GM03348 (cell line): ENCODE measurements around the gene GUCY2F.
A peak's percentile ranks its signal among the peaks of the same experiment; 100 is the strongest.

Experiments
- DNase-seq: peaks from one replicate; pipeline ENCODE4 v3.0.0; 2012; ENCODE audit warnings: low spot score

Gene GUCY2F

GRCh38 chrX:109393859-109394258 lies 88.0 kb downstream of the GUCY2F start:
- DNase-seq, result no peak

GRCh38 chrX:109392895-109393294 lies 89.0 kb downstream of the GUCY2F start:
- DNase-seq, result no peak

- no peak for DNase-seq
Observed at GRCh38 chrX:109390556-109390955, 91.3 kb downstream of the GUCY2F start.

- no peak for DNase-seq
Observed at GRCh38 chrX:109389917-109390316, 92.0 kb downstream of the GUCY2F start.

- no peak for DNase-seq
Observed at GRCh38 chrX:109384699-109385098, 97.2 kb downstream of the GUCY2F start.

- DNase-seq, result no peak
Observed at GRCh38 chrX:109382332-109382731, 99.6 kb downstream of the GUCY2F start.

GRCh38 chrX:109378281-109378680 lies 103.6 kb downstream of the GUCY2F start:
- no peak for DNase-seq

- DNase-seq, result no peak
Observed at GRCh38 chrX:109374262-109374960, 107.5 kb downstream of the GUCY2F start.

- DNase-seq, result no peak
Observed at GRCh38 chrX:109373468-109373867, 108.4 kb downstream of the GUCY2F start.

- DNase-seq, result no peak
Observed at GRCh38 chrX:109372716-109373115, 109.2 kb downstream of the GUCY2F start.

GRCh38 chrX:109372291-109372690 lies 109.6 kb downstream of the GUCY2F start:
- DNase-seq, result no peak

GRCh38 chrX:109362101-109362500 lies 119.8 kb downstream of the GUCY2F start:
- no peak for DNase-seq

GRCh38 chrX:109360301-109360700 lies 121.6 kb downstream of the GUCY2F start:
- no peak for DNase-seq

GRCh38 chrX:109357706-109358105 lies 124.2 kb downstream of the GUCY2F start:
- no peak for DNase-seq

- no peak for DNase-seq
Observed at GRCh38 chrX:109356684-109357083, 125.2 kb downstream of the GUCY2F start.

- DNase-seq, result no peak
Observed at GRCh38 chrX:109352066-109352588, 129.8 kb downstream of the GUCY2F start.

GRCh38 chrX:109351557-109351956 lies 130.3 kb downstream of the GUCY2F start:
- DNase-seq, result no peak

GRCh38 chrX:109350551-109350950 lies 131.3 kb downstream of the GUCY2F start:
- DNase-seq, result no peak

- no peak for DNase-seq
Observed at GRCh38 chrX:109350051-109350450, 131.8 kb downstream of the GUCY2F start.

GRCh38 chrX:109347632-109348031 lies 134.3 kb downstream of the GUCY2F start:
- DNase-seq, result peak; percentile 1

GRCh38 chrX:109346491-109346890 lies 135.4 kb downstream of the GUCY2F start:
- DNase-seq, result no peak

GRCh38 chrX:109345856-109346255 lies 136.0 kb downstream of the GUCY2F start:
- DNase-seq, result no peak

GRCh38 chrX:109344678-109345077 lies 137.2 kb downstream of the GUCY2F start:
- no peak for DNase-seq

- DNase-seq, result no peak
Observed at GRCh38 chrX:109344101-109344500, 137.8 kb downstream of the GUCY2F start.
